GM06990 (cell line): ENCODE measurements around the gene GNPTG.
"Not testable (repeated sequence)": the region's sequence is repeated elsewhere in the genome, so short reads cannot be mapped to it uniquely, and the experiment has no call there.

Experiments used
- DNase-seq: peaks from one replicate; pipeline ENCODE4 v3.0.0-alpha.2; 2011; ENCODE audit not compliant: insufficient read length; ENCODE audit errors: extremely low read depth
- H3K27me3 ChIP-seq: replicated peaks from 2 replicates; pipeline ENCODE4 v1.6.0; 2011; ENCODE audit warnings: low read length; ENCODE audit not compliant: control insufficient read depth, insufficient read depth
- H3K36me3 ChIP-seq: 2 replicates; pipeline ENCODE4 v1.5.1; 2011; ENCODE audit warnings: low read length; ENCODE audit not compliant: control insufficient read depth, insufficient read depth
- H3K4me3 ChIP-seq: replicated peaks from 2 replicates; pipeline ENCODE4 v1.5.1; 2011; ENCODE audit warnings: low read depth, mild to moderate bottlenecking, control low read depth, low read length
- TF ChIP-seq, protein P1 (sequence below): IDR thresholded peaks from 2 replicates; pipeline ENCODE4 v1.5.1; 2011; ENCODE audit warnings: low read length, control low read depth, mild to moderate bottlenecking, inconsistent platforms; ENCODE audit not compliant: insufficient read depth, poor library complexity, severe bottlenecking

GNPTG gene

DNA sequence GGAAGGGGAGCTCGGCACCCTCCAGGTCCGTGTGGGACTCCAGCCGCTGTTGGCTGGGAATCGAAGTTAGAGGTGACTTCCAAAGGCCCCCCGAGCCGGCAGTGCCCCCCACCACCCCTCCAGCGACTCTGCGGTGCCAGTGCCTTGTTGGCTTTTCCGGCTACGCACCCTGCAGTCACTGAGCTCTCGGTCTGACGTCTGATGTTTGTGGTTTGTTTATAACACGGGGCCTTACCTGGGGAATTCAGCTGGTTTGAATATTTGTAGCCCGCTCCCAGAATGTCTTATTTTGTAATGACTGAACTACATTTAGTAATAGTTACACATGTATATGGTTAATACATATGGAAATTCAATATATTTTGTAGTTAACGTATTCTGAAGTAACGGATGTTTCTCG lies 25.3 kb upstream of the GNPTG start:
- no peaks in the 10 kb centered on the region for H3K27me3 ChIP-seq
- TF ChIP-seq, protein P1, sequence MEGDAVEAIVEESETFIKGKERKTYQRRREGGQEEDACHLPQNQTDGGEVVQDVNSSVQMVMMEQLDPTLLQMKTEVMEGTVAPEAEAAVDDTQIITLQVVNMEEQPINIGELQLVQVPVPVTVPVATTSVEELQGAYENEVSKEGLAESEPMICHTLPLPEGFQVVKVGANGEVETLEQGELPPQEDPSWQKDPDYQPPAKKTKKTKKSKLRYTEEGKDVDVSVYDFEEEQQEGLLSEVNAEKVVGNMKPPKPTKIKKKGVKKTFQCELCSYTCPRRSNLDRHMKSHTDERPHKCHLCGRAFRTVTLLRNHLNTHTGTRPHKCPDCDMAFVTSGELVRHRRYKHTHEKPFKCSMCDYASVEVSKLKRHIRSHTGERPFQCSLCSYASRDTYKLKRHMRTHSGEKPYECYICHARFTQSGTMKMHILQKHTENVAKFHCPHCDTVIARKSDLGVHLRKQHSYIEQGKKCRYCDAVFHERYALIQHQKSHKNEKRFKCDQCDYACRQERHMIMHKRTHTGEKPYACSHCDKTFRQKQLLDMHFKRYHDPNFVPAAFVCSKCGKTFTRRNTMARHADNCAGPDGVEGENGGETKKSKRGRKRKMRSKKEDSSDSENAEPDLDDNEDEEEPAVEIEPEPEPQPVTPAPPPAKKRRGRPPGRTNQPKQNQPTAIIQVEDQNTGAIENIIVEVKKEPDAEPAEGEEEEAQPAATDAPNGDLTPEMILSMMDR, result no peak
- peaks cover 7% of the 10 kb centered on the region for H3K36me3 ChIP-seq
- no peak for DNase-seq
- no peak overlapping the region; the same call in none of the 2 replicates for H3K4me3 ChIP-seq

DNA sequence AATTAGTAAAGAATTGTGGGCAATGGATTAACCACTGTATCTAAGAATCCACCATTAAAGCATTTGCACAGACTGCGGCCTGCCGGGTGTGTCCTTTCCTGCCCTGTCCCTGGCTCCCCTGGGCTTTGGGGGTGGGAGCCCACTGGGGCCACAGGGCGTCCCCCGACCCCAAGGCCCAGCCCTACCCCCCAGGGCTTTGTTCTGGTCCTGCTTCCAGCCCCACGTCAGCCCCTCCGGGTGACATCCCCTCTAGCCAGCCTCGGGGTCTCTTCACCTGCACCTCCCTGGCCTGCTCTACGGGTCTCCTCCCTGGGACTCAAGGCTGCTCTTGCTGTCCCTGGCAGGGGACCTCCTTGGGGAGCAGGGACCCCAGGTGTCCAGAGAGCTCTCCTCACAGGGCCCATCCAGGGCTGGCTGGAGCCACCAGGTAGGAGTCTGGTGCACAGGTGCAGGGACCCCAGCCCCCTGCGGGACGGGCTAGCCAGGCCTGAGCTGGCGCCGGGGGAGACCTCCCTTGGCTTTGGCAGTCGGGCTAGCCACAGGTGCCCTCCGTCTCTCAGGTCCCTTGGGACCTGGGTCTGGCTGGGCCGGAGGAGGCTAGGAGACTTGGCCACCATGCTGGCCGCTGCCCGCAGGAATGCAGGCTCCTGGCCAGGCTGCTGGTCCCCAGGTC lies 24.6 kb upstream of the GNPTG start:
- no peak for DNase-seq
- TF ChIP-seq, protein P1, result no peak
- Histone ChIP-seq H3K27me3 (no peaks in the 10 kb centered on the region), H3K36me3 (peaks cover 6% of the 10 kb centered on the region), H3K4me3 (no peak overlapping the region)

DNA sequence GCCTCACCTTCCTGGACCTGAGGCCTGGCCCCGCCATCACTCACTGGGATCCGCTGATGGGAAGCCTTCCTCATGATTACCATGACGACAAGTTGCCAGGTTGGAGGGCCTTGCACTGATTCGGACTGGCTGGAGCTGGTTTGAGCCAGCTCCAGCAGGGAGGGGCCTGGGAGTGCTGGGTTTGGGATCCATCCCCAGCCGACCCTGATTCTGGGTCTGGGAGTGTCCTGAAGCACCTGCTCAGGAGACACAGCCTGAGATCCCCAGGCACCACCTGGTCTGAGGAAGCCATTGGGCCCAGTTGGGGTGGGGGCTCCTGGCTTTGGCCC lies 24.1 kb upstream of the GNPTG start:
- Histone ChIP-seq H3K36me3 (peaks cover 6% of the 10 kb centered on the region), H3K27me3 (no peaks in the 10 kb centered on the region), H3K4me3 (no peak overlapping the region)
- no peak for DNase-seq
- TF ChIP-seq, protein P1, result no peak

DNA sequence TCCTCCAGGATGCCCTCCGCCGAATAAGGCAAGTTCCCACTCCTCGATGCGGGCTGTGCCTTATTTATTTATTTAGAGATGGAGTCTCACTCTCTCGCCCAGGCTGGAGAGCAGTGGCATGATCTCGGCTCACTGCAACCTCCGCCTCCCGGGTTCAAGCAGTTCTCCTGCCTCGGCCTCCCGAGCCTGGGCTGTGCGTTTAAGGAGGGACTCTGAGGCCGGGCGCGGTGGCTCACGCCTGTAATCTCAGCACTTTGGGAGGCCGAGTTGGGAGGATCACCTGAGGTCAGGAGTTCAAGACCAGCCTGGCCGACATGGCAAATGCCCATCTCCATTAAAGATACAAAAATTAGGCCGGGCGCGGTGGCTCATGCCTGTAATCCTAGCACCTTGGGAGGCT lies 23.6 kb upstream of the GNPTG start:
- H3K27me3 ChIP-seq, H3K36me3 ChIP-seq, H3K4me3 ChIP-seq, DNase-seq: not testable (repeated sequence)

DNA sequence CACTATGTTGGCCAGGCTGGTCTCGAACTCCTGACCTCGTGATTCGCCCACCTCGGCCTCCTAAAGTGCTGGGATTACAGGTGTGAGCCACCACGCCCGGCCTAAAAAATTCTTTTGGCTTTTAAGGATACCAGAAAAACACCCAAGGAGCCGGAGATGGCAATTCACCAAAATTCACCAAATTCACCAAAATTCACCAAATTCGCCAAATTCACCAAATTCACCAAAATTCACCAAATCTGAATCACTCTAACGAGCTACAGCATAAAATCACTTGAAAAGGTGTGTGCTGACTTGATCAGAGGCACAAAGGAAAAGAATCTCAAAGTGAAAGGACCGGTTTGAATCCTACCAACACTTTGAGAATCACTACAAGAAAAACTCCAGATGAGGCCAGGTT lies 22.8 kb upstream of the GNPTG start:
- H3K27me3 ChIP-seq, H3K36me3 ChIP-seq, H3K4me3 ChIP-seq, DNase-seq: not testable (repeated sequence)

DNA sequence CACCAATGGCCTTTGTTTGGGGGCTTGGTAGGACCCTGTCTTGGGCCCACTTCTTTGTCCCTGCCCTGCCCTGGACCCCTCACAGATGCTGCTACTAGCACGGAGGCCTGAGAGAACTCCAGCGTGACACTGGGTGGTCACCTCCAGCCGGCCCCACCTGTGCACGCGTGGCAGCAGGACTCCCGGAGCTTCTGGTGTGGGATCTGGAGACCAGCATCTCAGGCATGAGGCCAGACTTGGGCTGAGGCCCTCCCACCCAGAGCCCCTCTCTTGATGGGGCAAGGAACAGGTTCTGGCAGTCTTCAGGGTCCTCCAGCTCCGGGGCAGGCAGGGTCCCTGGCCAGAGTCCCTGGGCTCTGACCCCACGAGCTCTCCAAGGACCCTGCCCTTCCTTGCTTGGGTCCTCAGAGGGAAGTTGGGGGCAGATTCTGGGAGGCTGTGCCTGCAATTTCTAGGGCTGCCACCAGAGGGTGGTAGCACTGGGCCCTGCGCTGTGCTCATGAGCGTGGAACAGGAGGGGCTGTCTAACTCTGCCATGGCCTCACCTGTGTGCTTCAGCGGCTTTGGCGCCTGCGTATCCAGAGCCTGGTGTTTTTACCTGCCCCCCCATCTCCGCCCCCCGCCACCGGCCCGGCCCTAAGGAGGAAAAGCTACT lies 21.3 kb upstream of the GNPTG start:
- Histone ChIP-seq H3K27me3 (no peaks in the 10 kb centered on the region; the same call in 1 of the 2 replicates), H3K4me3 (no peak overlapping the region), H3K36me3 (peaks cover 3% of the 10 kb centered on the region)
- TF ChIP-seq, protein P1, result peak; percentile 58
- no peak for DNase-seq
